Hepatocyte (in vitro differentiated cells): ENCODE results near the gene CRY2. TPM values are rescaled to one million over a fixed set of nuclear protein-coding genes. Genes with fewer than 3 reads are reported as not detected.

Experiments used
- DNase-seq: peaks from one replicate; pipeline ENCODE4 v3.0.0-alpha.2; 2016; ENCODE audit warnings: low spot score
- H2AFZ ChIP-seq: fragments of 200-600 bp; sonication (generic); 2 replicates; pipeline ENCODE4 v1.6.0; 2016; ENCODE audit warnings: antibody characterized with exemption, mild to moderate bottlenecking
- H3K27ac ChIP-seq: fragments of 200-600 bp; sonication (generic); 2 replicates; pipeline ENCODE4 v1.5.1; 2016; ENCODE audit warnings: mild to moderate bottlenecking
- H3K27me3 ChIP-seq: fragments of 200-600 bp; sonication (generic); 2 replicates; pipeline ENCODE4 v1.6.1; 2016
- H3K36me3 ChIP-seq: fragments of 200-600 bp; sonication (generic); replicated peaks from 2 replicates; pipeline ENCODE4 v1.5.1; 2016; ENCODE audit warnings: low read depth; ENCODE audit not compliant: insufficient read depth
- H3K4me1 ChIP-seq: fragments of 200-600 bp; sonication (generic); 2 replicates; pipeline ENCODE4 v1.5.1; 2016; ENCODE audit warnings: mild to moderate bottlenecking, moderate library complexity; ENCODE audit not compliant: insufficient read depth
- H3K4me2 ChIP-seq: fragments of 200-600 bp; sonication (generic); 2 replicates; pipeline ENCODE4 v1.6.0; 2016
- H3K4me3 ChIP-seq: fragments of 200-600 bp; sonication (generic); 2 replicates; pipeline ENCODE4 v1.5.1; 2016; ENCODE audit warnings: mild to moderate bottlenecking
- H3K79me2 ChIP-seq: fragments of 200-600 bp; sonication (generic); 2 replicates; pipeline ENCODE4 v1.6.0; 2017; ENCODE audit warnings: mild to moderate bottlenecking
- H3K9me2 ChIP-seq: fragments of 200-600 bp; sonication (generic); replicated peaks from 2 replicates; pipeline ENCODE4 v1.6.0; 2017; ENCODE audit warnings: mild to moderate bottlenecking; ENCODE audit not compliant: insufficient read depth
- H3K9me3 ChIP-seq: fragments of 200-600 bp; sonication (generic); 2 replicates; pipeline ENCODE4 v1.5.1; 2016; ENCODE audit warnings: low read depth, mild to moderate bottlenecking
- H4K20me1 ChIP-seq: fragments of 200-600 bp; sonication (generic); 2 replicates; pipeline ENCODE4 v1.6.0; 2016; ENCODE audit warnings: mild to moderate bottlenecking; ENCODE audit not compliant: insufficient read depth, poor library complexity, severe bottlenecking
- CTCF ChIP-seq: fragments of 200-600 bp; sonication (generic); IDR thresholded peaks from 2 replicates; pipeline ENCODE4 v1.5.1; 2016; ENCODE audit warnings: antibody characterized with exemption, mild to moderate bottlenecking; ENCODE audit not compliant: poor library complexity
- EZH2 ChIP-seq: fragments of 200-600 bp; sonication (generic); IDR thresholded peaks from 2 replicates; pipeline ENCODE4 v1.6.1; 2016; ENCODE audit warnings: antibody characterized with exemption, mild to moderate bottlenecking, borderline replicate concordance
- EZH2phosphoT487 ChIP-seq: fragments of 200-600 bp; sonication (generic); IDR thresholded peaks from one replicate; pipeline ENCODE4 v1.6.1; 2018; ENCODE audit warnings: antibody characterized with exemption, mild to moderate bottlenecking, low read depth, moderate library complexity; ENCODE audit not compliant: unreplicated experiment, severe bottlenecking
- WGBS: methylation state at CpG from one replicate; pipeline ENCODE4 v1.1.6; 2016; ENCODE audit warnings: low lambda C conversion rate; ENCODE audit errors: missing lambda C conversion rate; 5-methylcytosine and 5-hydroxymethylcytosine counted together
- polyA plus RNA-seq: library from polyadenylated mRNA; unstranded; fragments of >200 nt; fragmentation: Nextera tagmentation; extraction: Ambion mirVana; gene quantifications from 2 replicates; pipeline ENCODE4 v1.2.1, GENCODE V29; 2016
- total RNA-seq: library from RNA; depleted of rRNA; stranded (reverse); fragments of >200 nt; gene quantifications from 2 replicates; pipeline ENCODE4 v1.2.3, GENCODE V29; 2014

CRY2 gene
- total and polyA plus RNA-seq, 2 experiments from 2014 or later = 23.8 to 27.6 TPM

- no peak for TF ChIP-seq EZH2
- TF ChIP-seq CTCF = no peak
- no peak for TF ChIP-seq EZH2phosphoT487
- Histone ChIP-seq H3K4me1 (no peaks in the 10 kb centered on the region), H3K27me3 (no peaks in the 10 kb centered on the region), H3K9me2 (no peaks in the 10 kb centered on the region), H2AFZ (no peak overlapping the region), H3K9me3 (no peaks in the 10 kb centered on the region), H3K27ac (no peak overlapping the region), H3K4me3 (no peak overlapping the region), H3K36me3 (no peaks in the 10 kb centered on the region), H4K20me1 (no peaks in the 10 kb centered on the region), H3K4me2 (no peak overlapping the region), H3K79me2 (no peaks in the 10 kb centered on the region)
- WGBS = 88% methylated on average over 2 of the region's 2 CpGs
- DNase-seq = no peak
These were observed 16.7 kb upstream of the CRY2 start for GRCh38 chr11:45830596-45830995.

- H3K36me3 ChIP-seq = no peaks in the 10 kb centered on the region
- H3K9me3 ChIP-seq = no peaks in the 10 kb centered on the region
- H3K9me2 ChIP-seq = no peaks in the 10 kb centered on the region
- no peak for TF ChIP-seq EZH2phosphoT487
- TF ChIP-seq CTCF = no peak
- TF ChIP-seq EZH2 = no peak
- WGBS = 82% methylated on average over 9 of the region's 9 CpGs
- no peak overlapping the region for H3K27ac ChIP-seq
- H2AFZ ChIP-seq = no peak overlapping the region
- no peaks in the 10 kb centered on the region for H3K79me2 ChIP-seq
- no peak for DNase-seq
- H3K4me1 ChIP-seq = no peaks in the 10 kb centered on the region
- H3K4me2 ChIP-seq = no peak overlapping the region
- no peak overlapping the region for H3K4me3 ChIP-seq
- H3K27me3 ChIP-seq = no peaks in the 10 kb centered on the region
- no peaks in the 10 kb centered on the region for H4K20me1 ChIP-seq
These were observed 14.3 kb upstream of the CRY2 start for GRCh38 chr11:45832811-45833441.

GRCh38 chr11:45833761-45834160, 13.5 kb upstream of the CRY2 start:
- Histone ChIP-seq H2AFZ (no peak overlapping the region), H3K9me2 (no peaks in the 10 kb centered on the region), H3K9me3 (no peaks in the 10 kb centered on the region), H3K27me3 (no peaks in the 10 kb centered on the region), H3K4me1 (no peaks in the 10 kb centered on the region), H3K36me3 (no peaks in the 10 kb centered on the region), H3K27ac (no peak overlapping the region), H4K20me1 (no peaks in the 10 kb centered on the region), H3K4me2 (no peak overlapping the region), H3K79me2 (no peaks in the 10 kb centered on the region), H3K4me3 (no peak overlapping the region)
- 84% methylated on average over 3 of the region's 3 CpGs for WGBS
- DNase-seq = no peak
- no peak for TF ChIP-seq EZH2phosphoT487
- TF ChIP-seq CTCF = no peak
